ENCODE results near the gene SIX3. TPM values are rescaled to one million over a fixed set of nuclear protein-coding genes. Genes with fewer than 3 reads are reported as not detected.

SIX3 gene
- total RNA-seq, 6 donors from 2014 or later, result not detected

DNA sequence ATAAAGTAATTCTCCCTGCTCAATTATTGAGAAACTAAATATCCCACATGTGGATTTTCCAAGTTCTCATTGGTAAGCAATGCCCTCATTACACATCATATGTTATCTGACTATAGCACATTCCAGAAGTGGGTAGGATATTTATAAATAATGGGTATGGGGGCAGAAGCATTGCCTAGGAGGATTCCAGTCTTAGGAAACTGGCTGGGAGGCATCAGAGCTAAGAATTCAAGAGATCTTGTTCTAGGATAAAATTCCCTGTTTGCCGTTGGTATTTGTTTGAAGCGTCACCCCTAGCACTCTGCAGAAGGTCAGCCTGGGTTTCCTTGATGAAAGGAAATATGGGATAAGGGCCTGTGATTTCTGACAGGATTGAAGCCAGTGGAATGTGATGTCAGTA is 47.7 kb downstream of the SIX3 start:
- H3K4me3 ChIP-seq, result no peak overlapping the region
- H3K27me3 ChIP-seq, result no peaks in the 10 kb centered on the region
- H3K36me3 ChIP-seq, result no peaks in the 10 kb centered on the region
- DNase-seq (no peak), ATAC-seq (ENCODE audit: low FRiP score in 2 of 2) (no peak)
- H3K4me1 ChIP-seq, result no peaks in the 10 kb centered on the region
- TF ChIP-seq POLR2A (IDR thresholded peaks at IDR 0.05) (no peak), POLR2AphosphoS5 (IDR thresholded peaks at IDR 0.05) (no peak), EP300 (IDR thresholded peaks at IDR 0.05) (no peak)
- TF ChIP-seq, protein P1, sequence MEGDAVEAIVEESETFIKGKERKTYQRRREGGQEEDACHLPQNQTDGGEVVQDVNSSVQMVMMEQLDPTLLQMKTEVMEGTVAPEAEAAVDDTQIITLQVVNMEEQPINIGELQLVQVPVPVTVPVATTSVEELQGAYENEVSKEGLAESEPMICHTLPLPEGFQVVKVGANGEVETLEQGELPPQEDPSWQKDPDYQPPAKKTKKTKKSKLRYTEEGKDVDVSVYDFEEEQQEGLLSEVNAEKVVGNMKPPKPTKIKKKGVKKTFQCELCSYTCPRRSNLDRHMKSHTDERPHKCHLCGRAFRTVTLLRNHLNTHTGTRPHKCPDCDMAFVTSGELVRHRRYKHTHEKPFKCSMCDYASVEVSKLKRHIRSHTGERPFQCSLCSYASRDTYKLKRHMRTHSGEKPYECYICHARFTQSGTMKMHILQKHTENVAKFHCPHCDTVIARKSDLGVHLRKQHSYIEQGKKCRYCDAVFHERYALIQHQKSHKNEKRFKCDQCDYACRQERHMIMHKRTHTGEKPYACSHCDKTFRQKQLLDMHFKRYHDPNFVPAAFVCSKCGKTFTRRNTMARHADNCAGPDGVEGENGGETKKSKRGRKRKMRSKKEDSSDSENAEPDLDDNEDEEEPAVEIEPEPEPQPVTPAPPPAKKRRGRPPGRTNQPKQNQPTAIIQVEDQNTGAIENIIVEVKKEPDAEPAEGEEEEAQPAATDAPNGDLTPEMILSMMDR (IDR thresholded peaks at IDR 0.05), result no peak
- H3K9me3 ChIP-seq, result peaks cover 0 to 12% (median 9%) of the 10 kb centered on the region in 4 donors
- H3K27ac ChIP-seq, result no peak overlapping the region
- 60 to 88% methylated on average over 2 of the region's 2 CpGs for WGBS, 2 donors

- WGBS, 2 donors, result 87 to 90% methylated on average over 1 of the region's 1 CpG
- H3K27me3 ChIP-seq, result peaks cover 0 to 4% (median 0%) of the 10 kb centered on the region in 4 donors
- H3K4me3 ChIP-seq, result no peak overlapping the region
- no peak overlapping the region for H3K27ac ChIP-seq
- no peaks in the 10 kb centered on the region for H3K4me1 ChIP-seq
- no peaks in the 10 kb centered on the region for H3K36me3 ChIP-seq
- no peak for DNase-seq
- ATAC-seq (ENCODE audit: low FRiP score in 2 of 2), result no peak
- TF ChIP-seq, protein P1 (IDR thresholded peaks at IDR 0.05), result no peak
- TF ChIP-seq POLR2AphosphoS5 (IDR thresholded peaks at IDR 0.05) (no peak), EP300 (IDR thresholded peaks at IDR 0.05) (no peak), POLR2A (IDR thresholded peaks at IDR 0.05) (no peak)
- H3K9me3 ChIP-seq, result no peaks in the 10 kb centered on the region
Observed at GRCh38 chr2:44994377-44994776, 52.9 kb downstream of the SIX3 start.

Small RNA genes within 50 kb of the gene (small RNA-seq; reads per million reads assigned to genes)
- gene RF02246 (0 reads per million in 4 donors), gene RF02247 (0 reads per million in 4 donors), gene RF02248 (0 reads per million in 4 donors), gene RF02250 (0 reads per million in 4 donors), gene RF02251 (0 reads per million in 4 donors), gene RF02252 (0 reads per million in 4 donors)

Other genes with a start within 250 kb of the SIX3 start
- gene SIX2, start 67.8 kb downstream of the SIX3 start, total RNA-seq, result 1 to 10 TPM in 2 of 6 donors, under 1 TPM in 1, not detected in 3; 0.61 to 1.3 (median 1.2) TPM